SU-DHL-6 (cell line): ENCODE data around the gene NRGN.

Experiments used
- EZH2phosphoT487 ChIP-seq: fragments of 200-600 bp; sonication (generic), shearing (Covaris generic); conservative IDR thresholded peaks from 2 replicates; pipeline ENCODE4 v1.6.1; 2018; ENCODE audit warnings: mild to moderate bottlenecking, antibody characterized with exemption, low read length, moderate library complexity, mixed read lengths
- TF ChIP-seq, protein P1 (sequence below): fragments of 200-600 bp; sonication (generic); IDR thresholded peaks from one replicate; pipeline ENCODE4 v1.5.1; 2017; ENCODE audit warnings: antibody characterized with exemption, mild to moderate bottlenecking, low read length, moderate library complexity; ENCODE audit not compliant: insufficient read depth, poor library complexity, severe bottlenecking

DNA sequence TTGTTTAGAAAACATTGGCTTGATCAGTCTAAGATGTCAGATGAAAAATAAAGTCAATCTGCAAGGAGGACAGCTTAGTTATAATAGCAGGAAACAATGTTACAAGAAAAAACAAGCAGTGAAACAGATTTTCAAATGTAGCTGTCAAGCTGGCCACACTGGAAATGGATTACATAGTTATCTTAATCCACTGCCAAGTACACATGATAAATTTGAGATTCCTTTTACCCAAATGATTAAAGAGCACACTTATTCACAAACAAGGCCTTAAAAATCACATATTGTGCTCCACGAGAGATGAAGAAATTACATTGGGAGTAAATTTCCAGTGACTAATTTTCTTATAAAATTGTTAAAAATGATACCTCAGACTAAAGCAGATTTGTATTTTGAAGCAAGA, 39.8 kb downstream of the NRGN start:
- TF ChIP-seq, protein P1, sequence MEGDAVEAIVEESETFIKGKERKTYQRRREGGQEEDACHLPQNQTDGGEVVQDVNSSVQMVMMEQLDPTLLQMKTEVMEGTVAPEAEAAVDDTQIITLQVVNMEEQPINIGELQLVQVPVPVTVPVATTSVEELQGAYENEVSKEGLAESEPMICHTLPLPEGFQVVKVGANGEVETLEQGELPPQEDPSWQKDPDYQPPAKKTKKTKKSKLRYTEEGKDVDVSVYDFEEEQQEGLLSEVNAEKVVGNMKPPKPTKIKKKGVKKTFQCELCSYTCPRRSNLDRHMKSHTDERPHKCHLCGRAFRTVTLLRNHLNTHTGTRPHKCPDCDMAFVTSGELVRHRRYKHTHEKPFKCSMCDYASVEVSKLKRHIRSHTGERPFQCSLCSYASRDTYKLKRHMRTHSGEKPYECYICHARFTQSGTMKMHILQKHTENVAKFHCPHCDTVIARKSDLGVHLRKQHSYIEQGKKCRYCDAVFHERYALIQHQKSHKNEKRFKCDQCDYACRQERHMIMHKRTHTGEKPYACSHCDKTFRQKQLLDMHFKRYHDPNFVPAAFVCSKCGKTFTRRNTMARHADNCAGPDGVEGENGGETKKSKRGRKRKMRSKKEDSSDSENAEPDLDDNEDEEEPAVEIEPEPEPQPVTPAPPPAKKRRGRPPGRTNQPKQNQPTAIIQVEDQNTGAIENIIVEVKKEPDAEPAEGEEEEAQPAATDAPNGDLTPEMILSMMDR: no peak
- no peak for TF ChIP-seq EZH2phosphoT487
